ENCODE measurements around the gene TSHR.

TSHR gene

DNA sequence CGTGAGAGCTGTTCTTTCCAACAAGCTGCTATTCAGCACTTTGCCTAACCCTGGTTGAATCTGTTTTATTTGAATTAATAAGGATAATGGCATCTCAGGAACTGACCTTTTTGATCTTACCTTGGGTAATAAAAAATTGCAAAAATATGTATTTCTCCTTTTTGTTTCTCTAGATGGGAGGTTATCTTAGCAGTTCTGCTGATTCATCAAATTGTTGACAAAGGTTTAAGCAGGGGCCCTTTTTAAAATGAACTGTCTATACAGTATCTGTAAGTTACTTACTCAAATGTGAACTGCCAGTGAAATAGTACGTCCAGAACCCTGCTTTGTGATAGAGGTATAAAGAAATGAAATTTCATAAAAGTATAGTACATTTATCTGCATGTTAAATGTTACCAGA lies 681 bp downstream of the TSHR start:
- TF ChIP-seq CTCF (IDR thresholded peaks at IDR 0.05): no peak

- no peak for TF ChIP-seq CTCF (IDR thresholded peaks at IDR 0.05)
These were observed 1.5 kb downstream of the TSHR start for GRCh38 chr14:80956922-80957321.

- no peak for TF ChIP-seq CTCF (IDR thresholded peaks at IDR 0.05)
These were observed 2.2 kb downstream of the TSHR start for GRCh38 chr14:80957613-80958012.

- TF ChIP-seq CTCF (IDR thresholded peaks at IDR 0.05): no peak
These were observed 2.8 kb downstream of the TSHR start for GRCh38 chr14:80958226-80958625.

DNA sequence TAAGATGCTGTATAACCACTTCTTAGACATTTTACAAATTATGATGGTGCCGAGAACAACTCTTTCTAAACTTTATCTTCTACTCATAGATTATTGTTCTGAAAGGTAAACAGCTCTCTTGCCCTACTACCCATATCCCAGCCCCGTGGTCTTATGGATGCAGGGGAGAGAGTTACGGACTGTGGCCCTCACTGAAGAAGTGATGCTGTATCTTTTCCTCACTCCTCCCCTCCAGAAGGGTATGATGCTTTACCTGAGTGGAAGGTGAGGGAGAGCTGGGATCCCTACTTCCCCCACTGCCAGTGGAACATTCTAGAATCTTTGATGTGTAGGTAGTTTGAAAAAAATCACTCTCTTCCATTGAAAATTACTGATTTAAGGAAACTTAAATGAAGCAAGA lies 3.5 kb downstream of the TSHR start:
- no peak for TF ChIP-seq CTCF (IDR thresholded peaks at IDR 0.05)

DNA sequence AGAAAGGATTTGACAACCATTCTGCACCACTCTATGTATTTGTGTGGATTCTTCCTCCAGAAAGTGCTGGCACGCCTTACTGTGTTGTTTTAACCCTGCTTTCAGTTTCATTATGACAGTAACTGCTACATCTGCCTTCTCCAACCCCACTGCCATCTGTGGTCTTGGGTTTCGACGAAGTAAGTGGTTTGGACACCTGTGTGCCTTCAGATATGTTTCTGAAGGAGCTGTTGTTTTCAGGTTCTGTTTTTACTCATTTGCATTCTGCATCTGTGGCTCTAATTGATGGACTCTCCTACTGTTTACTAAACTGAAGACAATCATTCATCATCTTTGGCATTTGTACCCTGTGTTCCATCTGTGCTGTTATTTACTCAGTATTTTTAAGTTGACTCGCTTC lies 4.1 kb downstream of the TSHR start:
- TF ChIP-seq CTCF (IDR thresholded peaks at IDR 0.05): no peak

DNA sequence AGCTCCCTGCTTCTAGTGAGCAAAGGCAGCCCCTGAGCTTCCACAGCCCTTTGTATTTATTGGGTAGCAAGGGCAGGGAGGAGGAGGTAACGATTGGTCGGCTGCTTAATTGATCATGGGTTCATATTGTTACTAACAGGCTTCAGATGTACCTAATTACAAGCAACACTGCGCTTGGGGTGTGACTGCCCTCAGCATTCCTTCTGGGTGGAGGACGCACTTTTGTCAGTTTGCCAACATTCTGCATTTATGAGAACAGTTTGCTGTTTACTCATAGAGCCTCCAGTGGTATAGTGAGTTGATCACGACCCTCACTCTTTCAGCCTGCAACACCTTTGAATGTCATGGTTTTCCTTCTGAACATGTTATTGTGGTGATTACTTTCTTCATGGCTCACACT lies 9.6 kb downstream of the TSHR start:
- no peak for TF ChIP-seq CTCF (IDR thresholded peaks at IDR 0.05)

- TF ChIP-seq CTCF (IDR thresholded peaks at IDR 0.05): no peak
These were observed 18.7 kb downstream of the TSHR start for GRCh38 chr14:80973931-80974641.

All from LNCAP (cell line).